ENCODE data around the gene RAPSN.

- TF ChIP-seq POLR2AphosphoS5 (IDR thresholded peaks at IDR 0.05; ENCODE audit: low read depth, low read length) (no peak), POU2F2 (IDR thresholded peaks at IDR 0.05; ENCODE audit: low read depth, low read length) (no peak), POLR2A (IDR thresholded peaks at IDR 0.05; ENCODE audit: low read depth, low read length) (no peak)
These were observed 34.3 kb downstream of the RAPSN start for GRCh38 chr11:47414685-47415070.

Data from GM12891 (cell line).